ENCODE data around the gene MAST4. TPM values are rescaled to one million over a fixed set of nuclear protein-coding genes. Genes with fewer than 3 reads are reported as not detected.

Gene MAST4
- total and polyA plus RNA-seq, 2 of the 13 experiments (the other 11 are each of a cell fraction or from before 2014, with no cell fraction given) = 3.4 to 3.7 TPM

DNA sequence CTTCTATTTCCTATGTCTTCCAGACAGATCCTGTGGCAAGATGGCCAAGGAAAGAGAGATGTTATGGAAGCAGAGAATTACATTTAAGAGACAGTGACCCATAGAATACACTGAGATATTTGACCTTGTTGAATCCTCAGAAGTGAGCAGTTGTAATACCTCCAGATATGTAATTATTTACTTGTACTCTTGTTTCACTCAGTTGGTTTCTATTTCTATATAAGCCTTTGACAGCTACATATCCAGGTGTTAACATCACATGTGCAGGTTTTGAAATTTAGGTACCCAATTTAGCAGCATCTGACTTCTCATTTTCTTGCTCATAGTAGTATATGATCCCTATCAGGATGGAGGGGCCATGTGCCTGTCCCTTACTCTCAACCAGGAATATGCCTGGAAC, 330.9 kb downstream of the MAST4 start (continued):
- TF ChIP-seq, protein P1, sequence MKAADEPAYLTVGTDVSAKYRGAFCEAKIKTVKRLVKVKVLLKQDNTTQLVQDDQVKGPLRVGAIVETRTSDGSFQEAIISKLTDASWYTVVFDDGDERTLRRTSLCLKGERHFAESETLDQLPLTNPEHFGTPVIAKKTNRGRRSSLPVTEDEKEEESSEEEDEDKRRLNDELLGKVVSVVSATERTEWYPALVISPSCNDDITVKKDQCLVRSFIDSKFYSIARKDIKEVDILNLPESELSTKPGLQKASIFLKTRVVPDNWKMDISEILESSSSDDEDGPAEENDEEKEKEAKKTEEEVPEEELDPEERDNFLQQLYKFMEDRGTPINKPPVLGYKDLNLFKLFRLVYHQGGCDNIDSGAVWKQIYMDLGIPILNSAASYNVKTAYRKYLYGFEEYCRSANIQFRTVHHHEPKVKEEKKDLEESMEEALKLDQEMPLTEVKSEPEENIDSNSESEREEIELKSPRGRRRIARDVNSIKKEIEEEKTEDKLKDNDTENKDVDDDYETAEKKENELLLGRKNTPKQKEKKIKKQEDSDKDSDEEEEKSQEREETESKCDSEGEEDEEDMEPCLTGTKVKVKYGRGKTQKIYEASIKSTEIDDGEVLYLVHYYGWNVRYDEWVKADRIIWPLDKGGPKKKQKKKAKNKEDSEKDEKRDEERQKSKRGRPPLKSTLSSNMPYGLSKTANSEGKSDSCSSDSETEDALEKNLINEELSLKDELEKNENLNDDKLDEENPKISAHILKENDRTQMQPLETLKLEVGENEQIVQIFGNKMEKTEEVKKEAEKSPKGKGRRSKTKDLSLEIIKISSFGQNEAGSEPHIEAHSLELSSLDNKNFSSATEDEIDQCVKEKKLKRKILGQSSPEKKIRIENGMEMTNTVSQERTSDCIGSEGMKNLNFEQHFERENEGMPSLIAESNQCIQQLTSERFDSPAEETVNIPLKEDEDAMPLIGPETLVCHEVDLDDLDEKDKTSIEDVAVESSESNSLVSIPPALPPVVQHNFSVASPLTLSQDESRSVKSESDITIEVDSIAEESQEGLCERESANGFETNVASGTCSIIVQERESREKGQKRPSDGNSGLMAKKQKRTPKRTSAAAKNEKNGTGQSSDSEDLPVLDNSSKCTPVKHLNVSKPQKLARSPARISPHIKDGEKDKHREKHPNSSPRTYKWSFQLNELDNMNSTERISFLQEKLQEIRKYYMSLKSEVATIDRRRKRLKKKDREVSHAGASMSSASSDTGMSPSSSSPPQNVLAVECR (CRISPR knock-in tag; IDR thresholded peaks at IDR 0.05; ENCODE audit: borderline replicate concordance) = no peak
- TF ChIP-seq ZNF772 (CRISPR knock-in tag; IDR thresholded peaks at IDR 0.05) (no peak), RELA (CRISPR knock-in tag; IDR thresholded peaks at IDR 0.05) (no peak), ZNF460 (CRISPR knock-in tag; IDR thresholded peaks at IDR 0.05; ENCODE audit: borderline replicate concordance) (no peak), ZNF329 (CRISPR knock-in tag; IDR thresholded peaks at IDR 0.05; ENCODE audit: low read depth) (no peak), NFYB (CRISPR knock-in tag; IDR thresholded peaks at IDR 0.05) (no peak)

DNA sequence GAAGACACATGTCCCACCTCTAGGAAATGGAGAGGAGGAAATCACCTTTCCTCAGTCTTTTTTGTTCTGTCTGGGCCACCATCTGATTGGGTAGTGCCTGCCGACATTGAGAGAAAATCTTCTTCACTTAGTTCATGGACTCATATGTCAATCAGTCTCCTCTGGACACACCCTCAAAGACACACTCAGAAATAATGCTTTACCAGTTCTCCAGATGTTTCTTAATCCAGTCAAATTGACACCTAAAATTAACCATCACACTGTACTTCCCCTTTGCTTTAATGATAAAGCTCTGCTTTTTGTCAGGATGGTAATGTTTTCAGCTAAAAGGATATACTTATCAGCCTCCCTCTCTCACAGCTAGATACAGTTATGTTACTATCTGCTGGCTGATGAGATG, 333.1 kb downstream of the MAST4 start:
- DNase-seq (ENCODE audit: low spot score) (no peak), FAIRE-seq (no peak), ATAC-seq (no peak)
- Histone ChIP-seq H3K9ac (ENCODE audit: insufficient read depth, low read depth, low read length) (no peak overlapping the region), H3K27me3 (ENCODE audit: control insufficient read depth in 1 of 2, insufficient read depth in 2 of 2, low read length in 2 of 2) (no peaks in the 10 kb centered on the region), H3K4me1 (ENCODE audit: insufficient read depth, low read length) (no peaks in the 10 kb centered on the region), H3K36me3 (replicated peaks in 1 of 2; ENCODE audit: control insufficient read depth in 1 of 2, insufficient read depth in 2 of 2, low read length in 2 of 2) (no peaks in the 10 kb centered on the region), H2AFZ (ENCODE audit: low read length) (no peak overlapping the region), H3K79me2 (ENCODE audit: insufficient read depth, low read length) (no peaks in the 10 kb centered on the region), H3K4me3 (replicated peaks in 1 of 3; ENCODE audit: insufficient read depth in 1 of 3, low read depth in 2 of 3, low read length in 3 of 3) (no peak overlapping the region), H3K4me2 (ENCODE audit: low read depth, low read length) (no peak overlapping the region), H3K9me3 (ENCODE audit: low read length) (no peaks in the 10 kb centered on the region), H4K20me1 (ENCODE audit: insufficient read depth, low read length) (no peaks in the 10 kb centered on the region), H3K27ac (ENCODE audit: extremely low read length, insufficient read depth, low read length) (no peak overlapping the region)
- intact Hi-C loops (cut with micrococcal nuclease; ENCODE audit: unreplicated experiment) (no loop called here), in situ Hi-C loops (cut with HindIII; ENCODE audit: extremely low pct_ligation_motif_present, low pct_unique_long_range_greater_than_20kb) (no loop called here)
- TF ChIP-seq SIX4 (CRISPR knock-in tag; IDR thresholded peaks at IDR 0.05) = no peak
- WGBS (ENCODE audit: low lambda C conversion rate) = 0% methylated on average over 1 of the region's 1 CpG
- CTCF ChIA-PET (ENCODE audit: low intra/inter-chr PET ratio, low total read pairs) = no interaction called here
- POLR2A ChIA-PET = no interaction called here
- BruUV-seq (replicated peaks) = no TSS peak

Data from HepG2 (cell line).